HG03025 (cell line): ENCODE results near the gene TAL1.

Experiments
- ATAC-seq: cut with Tn5 transposase; IDR thresholded peaks from one replicate; pipeline ENCODE4 v1.9.1; 2021; ENCODE audit warnings: mild to moderate bottlenecking, moderate library complexity; ENCODE audit not compliant: unreplicated experiment, low FRiP score

The TAL1 gene

DNA sequence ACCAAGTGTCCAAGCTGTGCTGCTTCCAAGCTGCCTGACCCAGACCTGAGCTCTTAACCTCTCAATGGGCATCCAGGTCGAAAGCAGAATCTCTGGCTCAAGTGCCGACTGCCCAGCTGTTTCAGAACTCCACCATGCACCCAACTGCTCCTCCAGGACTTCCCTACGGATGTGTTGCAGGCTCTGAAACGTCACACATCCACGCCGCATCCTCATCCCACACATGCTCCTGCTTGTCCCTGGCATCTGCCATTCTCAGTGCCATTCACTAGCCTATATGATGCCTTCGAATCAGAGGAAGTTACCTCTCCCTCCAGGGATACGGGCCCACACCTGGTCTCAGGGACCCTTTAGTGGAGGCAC is 53.4 kb downstream of the TAL1 start:
- no peak for ATAC-seq

DNA sequence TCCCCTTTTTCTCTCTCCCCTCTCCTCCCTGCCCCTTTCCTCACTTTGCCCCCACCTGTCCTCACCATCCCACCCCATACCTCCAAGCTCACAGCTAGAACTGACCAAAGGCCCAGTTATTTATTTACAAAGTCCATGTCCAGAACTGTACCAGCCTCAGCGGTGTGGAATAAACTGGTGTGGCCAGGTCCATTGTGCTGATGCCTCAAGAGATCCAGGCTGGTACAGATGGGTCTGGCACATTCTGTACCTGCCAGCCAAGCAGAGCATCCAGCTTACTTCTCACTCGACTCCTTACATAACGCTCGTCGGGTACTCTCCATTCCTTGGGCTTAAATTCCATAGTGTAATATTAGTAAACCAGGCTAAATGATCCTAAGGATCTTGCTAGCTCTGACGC is 54.0 kb downstream of the TAL1 start:
- no peak for ATAC-seq

DNA sequence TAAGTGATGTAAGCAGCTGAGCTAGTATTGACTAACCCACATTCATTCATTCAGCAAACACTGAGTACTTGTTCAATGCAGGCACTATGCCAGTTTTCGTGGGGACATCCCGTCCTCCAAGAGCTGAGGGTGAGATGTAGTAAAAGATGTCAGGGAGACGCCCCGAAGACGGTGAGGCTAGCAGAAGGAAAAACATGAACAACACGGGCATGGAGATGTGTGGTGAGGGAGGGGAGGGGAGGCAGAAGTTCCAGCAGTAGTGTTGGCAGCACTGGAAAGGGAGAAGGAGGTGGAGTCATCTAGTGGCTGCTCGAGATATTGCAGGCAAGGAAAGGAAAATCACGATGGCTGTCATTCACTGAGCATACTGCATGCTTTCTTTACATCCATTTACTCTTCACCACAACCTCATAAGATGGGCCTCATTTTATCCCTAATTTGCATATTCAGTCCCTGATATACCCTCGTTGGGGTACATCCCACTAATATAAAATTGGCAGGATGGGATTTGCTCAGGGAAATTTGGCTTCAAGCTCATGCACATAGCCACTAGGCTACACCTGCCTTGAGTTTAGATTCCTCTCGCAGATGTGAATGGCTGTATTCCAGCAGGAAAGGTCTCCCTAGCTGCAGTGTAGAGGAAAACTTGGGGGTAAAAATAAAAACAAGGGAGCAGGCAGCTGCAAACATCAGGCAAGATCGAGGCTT is 56.6 kb downstream of the TAL1 start:
- no peak for ATAC-seq

DNA sequence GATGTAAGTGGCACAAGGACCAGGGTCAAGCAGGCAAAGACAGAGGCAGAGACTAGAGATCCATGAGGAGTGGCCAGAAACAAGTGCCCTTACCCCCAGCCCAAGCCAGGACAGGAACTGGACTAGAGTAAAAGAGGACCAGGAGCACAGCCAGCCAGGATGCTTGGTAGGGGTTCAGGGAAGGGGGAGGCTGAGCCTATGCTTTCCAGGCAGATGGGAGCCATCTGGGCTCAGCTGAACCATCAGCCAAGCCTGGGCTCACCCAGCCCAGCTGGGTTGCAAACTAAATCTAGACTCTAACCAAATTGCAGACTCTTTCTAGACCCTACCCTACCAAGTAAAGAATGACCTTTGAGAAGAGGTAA is 57.4 kb downstream of the TAL1 start:
- ATAC-seq = no peak

DNA sequence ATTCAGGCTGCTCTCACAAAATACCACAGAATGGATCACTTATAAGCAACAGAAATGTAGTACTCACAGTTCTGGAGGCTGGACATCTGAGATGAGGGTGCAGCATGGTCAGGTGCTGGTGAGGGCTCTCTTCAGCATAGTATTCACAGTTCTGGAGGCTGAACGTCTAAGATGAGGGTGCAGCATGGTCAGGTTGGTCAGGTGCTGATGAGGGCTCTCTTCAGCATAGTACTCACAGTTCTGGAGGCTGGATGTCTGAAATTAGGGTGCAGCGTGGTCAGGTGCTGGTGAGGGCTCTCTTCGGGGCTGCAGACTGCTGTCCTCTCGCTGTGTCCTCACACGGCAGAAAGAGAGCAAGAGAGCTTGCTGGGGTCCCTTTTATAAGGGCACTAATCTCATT is 59.2 kb downstream of the TAL1 start:
- ATAC-seq = no peak
